Stimulated activated CD4-positive, alpha-beta T cell treated with anti-CD3 and anti-CD28 coated beads, TNF-alpha, amount 100 ng/mL, for 1 hour (primary cell): ENCODE data around the gene HES4.
"Not testable (repeated sequence)": the region's sequence is repeated elsewhere in the genome, so short reads cannot be mapped to it uniquely, and the experiment has no call there.

ENCODE experiments used
- DNase-seq, 3 donors: peaks; one replicate each; pipeline ENCODE4 v3.0.0-alpha.2; 2020; ENCODE audit warnings: low read depth in 3 of 3, low spot score in 1 of 3

The HES4 gene

GRCh38 chr1:980602-981395 lies 19.1 kb downstream of the HES4 start:
- no peak for DNase-seq

- no peak for DNase-seq
These were observed 19.7 kb downstream of the HES4 start for GRCh38 chr1:980137-980571.

DNA sequence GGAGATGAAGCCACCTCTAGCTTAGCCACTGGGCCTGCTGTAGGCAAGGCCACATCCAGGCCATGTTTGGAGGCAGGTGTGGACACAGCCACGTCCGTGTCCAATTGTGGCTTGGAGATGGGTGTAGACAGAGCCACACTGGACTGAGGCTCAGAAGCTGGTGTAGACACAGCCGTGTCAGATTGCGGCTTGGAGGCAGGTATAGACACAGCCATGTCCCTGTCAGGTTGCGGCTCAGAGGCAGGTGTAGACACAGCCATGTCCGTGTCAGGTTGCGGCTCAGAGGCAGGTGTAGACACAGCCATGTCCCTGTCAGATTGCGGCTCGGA lies 20.2 kb downstream of the HES4 start:
- DNase-seq, result no peak

DNA sequence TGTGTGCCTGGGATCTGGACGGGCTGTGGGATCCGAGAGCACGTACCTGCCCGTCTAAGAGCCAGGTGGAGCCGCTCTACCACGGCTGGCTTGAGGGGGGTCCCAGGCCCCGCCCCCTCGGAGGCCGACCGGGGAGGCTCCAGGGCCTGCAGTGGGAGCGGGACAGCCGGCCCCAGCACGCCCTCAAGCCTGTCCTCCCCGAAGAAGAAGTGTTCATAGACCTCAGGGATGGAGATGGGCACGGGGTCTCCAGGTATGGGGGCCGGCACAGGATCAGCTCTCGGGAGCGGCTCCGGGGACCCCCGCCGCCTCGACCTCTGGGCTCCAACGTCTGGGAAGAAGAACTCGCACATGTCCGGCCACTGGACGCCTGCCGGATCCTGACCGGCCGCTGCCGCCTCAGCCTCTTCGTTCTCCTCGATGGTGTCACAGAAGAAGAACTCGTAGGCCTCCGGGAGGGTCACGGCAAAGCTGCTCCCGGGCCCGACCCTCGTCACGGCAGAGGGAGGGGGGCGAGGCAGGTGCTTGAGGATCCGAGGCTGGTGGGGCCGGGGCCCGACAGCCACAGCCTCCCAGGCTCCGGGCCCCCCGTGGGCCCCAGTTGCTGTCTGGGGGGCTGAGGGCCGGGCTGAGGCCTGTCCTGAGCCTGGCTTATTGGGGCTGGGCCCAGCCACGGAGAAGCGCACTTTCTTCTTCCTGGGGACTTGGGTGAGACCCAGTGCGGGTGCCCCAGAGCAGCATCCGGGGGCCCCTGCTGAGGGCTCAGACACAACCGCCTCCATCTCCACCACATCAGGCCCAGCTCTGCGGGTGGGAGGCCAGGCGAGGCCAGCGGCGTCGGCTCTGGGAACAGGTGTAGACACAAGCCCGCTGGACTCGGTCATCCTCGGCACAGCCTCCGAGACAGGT lies 20.8 kb downstream of the HES4 start:
- DNase-seq, result no peak

DNA sequence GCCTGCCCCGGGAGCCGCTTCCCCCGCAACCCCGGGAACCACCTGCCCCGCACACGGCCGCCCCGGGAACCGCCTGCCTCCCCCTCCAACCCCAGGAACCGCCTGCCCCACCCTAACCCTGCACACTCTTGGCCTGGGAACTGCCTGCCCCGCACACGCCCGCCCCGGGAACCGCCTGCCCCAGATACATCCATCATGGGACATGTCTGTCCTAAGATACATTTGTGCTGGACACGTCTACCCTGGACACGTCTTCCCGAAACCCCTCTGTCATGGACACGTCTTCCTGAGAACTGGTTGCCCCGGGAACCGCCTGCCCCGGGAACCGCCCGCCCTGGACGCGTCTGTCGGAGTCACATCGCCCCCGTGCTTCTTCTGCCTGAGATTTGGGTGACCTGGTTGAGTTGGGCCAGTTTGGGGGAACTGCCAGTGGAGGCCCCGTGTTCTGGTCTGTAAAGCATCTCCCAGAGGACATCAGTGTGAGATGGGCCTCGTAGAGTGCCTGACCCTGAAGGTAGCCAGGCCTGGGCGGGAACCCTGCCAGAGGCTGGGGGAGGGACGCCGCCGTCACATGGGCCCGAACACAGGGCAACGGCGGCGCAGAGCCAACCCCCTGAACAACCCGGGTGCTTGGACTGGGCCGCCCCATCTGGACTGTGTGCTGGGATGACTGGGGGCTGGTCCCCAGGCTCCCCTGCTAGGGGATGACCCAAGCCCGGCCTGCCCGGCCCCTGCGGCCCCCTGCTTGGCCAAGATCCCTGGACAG lies 21.6 kb downstream of the HES4 start:
- DNase-seq, result no peak

DNA sequence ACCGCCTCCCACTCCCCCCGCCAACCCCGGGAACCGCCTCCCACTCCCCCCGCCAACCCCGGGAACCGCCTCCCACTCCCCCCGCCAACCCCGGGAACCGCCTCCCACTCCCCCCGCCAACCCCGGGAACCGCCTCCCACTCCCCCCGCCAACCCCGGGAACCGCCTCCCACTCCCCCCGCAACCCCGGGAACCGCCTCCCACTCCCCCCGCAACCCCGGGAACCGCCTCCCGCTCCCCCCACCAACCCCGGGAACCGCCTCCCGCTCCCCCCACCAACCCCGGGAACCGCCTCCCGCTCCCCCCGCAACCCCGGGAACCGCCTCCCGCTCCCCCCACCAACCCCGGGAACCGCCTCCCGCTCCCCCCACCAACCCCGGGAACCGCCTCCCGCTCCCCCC lies 23.1 kb downstream of the HES4 start:
- not testable (repeated sequence) for DNase-seq

DNA sequence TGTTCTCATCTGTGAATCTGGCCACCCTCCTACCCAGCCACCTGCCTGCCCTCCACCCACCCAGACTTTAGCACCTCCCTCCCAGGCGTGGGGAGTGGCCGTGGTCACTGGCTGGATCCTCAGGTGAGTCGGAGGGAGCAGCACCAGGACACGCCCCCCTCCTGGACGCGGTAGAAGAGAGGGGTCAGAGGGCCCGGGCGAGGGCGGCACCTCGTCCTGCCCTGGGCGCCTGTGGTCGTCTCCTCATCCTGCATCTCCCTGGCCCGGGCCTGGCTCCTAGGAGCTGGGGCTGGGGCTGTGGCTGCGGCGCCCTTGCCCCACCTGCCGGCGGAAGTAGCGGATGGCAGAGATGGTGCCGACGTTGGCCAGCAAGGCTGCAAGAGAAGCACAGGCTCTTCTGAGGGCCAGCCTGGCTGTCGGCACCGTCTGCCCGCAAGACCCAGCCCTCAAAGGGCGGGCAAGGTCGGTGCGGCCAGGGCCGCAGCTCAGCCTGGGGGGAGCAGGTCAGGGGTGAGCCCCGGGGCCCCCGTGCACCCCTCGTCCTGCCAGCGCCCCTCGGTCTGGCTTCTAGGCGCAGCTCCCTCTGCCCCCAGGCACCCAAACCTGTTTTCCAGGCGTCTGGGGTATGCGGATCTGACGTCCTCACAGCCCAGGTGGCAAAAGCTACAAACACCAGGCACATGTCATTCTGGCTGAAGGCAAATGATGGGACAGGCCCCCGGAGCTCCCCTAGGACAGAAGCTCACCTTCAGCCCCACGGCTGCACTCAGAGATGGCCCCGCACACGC lies 23.8 kb downstream of the HES4 start:
- peak in 2 of 3 donors; percentile 50 to 57 for DNase-seq

DNA sequence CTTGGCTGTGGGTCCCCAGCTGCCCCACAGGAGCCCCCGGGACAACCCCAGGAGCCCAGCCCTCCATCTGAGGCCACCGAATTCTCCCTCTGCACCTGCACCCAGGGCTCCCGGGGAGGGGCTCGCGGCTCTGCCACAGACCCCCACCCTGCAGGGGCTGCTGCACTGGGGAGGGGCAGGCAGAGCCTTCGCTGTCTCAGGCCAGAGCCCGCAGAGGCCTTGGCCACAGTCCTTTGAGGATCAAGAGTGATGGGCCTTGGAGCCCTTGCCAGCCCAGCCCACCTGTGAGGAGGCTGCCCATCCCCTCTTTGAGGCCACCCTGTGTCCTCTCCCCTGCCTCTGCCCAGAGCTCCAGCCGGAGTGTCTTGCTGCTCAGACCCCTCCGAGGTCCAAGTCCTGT lies 24.5 kb downstream of the HES4 start:
- DNase-seq, result no peak

DNA sequence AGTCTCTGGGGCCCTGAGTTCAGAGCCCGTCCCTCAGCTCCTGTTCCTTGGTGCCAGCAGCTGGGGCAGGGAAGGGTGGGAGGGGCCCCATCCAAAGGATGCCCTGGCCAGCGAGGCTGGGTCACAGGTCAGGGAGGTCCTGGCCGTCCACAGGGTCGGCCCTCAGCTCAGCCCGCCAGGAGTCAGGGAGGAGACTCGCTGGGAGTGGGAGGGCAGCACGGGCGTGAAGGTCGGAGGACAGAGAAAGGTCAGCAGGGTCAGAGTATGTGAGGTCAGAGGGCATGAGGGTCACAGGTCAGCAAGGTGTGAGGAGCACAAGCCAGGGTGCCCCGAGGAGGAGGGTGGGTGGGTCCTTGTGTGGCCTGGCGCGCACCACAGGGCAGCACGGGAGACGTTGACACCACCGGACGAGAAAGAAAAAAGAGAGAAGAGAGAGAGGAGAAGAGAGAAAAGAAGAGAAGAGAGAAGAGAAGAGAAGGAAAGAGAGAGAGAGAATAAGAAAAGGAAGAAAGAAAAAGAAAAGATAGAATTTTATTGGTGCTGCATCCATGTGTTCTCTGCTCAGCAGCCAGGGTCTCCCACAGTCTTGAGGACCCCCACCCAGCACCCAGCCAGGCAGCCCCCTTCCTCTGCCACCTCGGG lies 25.1 kb downstream of the HES4 start:
- no peak for DNase-seq

DNA sequence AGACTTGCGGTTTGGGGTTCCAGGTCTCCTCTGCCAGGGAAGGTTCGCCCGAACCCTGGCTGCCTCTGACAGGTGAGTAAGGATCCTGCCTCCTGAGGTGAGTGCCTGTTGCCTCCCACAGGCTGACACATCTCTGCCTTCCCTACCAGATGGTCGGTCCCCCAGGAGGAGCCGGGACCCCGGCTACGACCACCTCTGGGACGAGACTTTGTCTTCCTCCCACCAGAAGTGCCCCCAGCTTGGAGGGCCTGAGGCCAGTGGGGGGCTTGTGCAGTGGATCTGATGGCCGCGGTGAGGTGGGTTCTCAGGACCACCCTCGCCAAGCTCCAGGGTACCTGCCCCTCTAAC lies 25.6 kb downstream of the HES4 start:
- no peak for DNase-seq

DNA sequence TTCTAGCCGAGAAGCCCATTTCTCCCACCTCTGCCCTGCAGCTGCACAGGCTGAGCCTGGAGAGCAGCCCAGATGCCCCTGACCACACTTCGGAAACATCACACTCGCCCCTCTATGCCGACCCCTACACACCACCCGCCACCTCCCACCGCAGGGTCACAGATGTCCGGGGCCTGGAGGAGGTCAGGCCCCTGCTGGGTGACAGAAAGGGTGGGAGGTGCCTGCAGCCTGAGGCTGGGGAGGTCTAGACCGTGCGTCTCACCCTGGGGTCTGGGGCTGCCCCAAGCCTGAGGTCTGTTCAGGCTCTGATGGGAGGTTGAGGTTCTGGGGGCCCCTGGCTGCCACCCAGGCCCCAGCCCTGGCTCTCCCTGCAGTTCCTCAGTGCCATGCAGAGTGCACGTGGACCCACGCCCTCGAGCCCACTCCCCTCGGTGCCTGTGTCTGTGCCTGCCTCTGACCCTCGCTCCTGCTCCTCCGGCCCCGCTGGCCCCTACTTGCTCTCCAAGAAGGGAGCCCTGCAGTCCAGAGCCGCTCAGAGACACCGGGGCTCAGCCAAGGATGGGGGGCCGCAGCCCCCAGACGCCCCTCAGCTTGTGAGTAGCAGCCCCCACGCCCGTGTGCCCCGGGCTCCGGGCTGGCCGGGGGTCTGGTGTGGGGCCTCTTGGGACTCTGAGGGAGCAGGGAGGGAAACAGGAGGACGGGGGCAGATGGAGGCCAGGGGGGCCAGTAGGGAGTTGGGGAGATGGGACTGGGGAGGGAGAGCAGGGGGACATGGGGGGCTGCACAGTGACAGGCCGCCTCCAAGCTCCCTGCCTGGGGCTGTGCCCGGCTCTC lies 26.2 kb downstream of the HES4 start:
- DNase-seq, result no peak

GRCh38 chr1:972726-973458 lies 27.0 kb downstream of the HES4 start:
- DNase-seq, result no peak

- DNase-seq, result no peak
These were observed 28.0 kb downstream of the HES4 start for GRCh38 chr1:971751-972506.

DNA sequence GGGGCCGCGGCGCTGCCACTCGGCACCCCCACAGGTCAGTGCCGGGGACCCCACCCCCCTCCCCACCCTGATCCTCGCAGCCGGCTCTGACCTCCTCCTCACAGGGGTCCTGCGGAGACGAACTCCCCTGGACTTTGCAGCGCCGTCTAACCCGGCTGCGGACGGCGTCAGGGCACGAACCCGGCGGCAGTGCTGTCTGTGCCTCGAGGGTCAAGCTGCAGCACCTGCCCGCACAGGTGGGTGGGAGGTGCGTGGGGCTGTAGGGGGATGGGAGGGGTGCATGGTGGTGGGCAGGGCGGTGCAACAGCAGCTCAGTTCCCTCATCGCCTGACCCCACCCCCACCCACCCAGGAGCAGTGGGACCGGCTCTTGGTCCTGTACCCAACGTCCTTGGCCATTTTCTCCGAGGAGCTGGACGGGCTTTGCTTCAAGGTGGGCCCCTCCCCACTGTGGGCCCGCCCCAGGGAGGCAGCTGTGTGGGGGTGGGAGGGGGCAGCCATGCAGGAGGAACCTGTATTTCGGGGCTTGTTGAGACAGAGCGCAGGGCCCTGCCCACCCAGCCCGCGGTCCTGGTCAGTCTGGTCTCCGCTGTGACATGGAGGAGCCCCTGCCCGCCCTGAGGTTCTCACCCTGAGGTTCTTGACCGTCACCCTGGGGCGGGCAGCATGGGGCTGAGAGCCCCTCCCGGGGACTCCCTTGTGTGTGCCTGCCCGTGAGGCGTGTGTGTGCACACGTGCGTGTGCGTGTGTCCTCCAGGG lies 28.7 kb downstream of the HES4 start:
- no peak for DNase-seq

DNA sequence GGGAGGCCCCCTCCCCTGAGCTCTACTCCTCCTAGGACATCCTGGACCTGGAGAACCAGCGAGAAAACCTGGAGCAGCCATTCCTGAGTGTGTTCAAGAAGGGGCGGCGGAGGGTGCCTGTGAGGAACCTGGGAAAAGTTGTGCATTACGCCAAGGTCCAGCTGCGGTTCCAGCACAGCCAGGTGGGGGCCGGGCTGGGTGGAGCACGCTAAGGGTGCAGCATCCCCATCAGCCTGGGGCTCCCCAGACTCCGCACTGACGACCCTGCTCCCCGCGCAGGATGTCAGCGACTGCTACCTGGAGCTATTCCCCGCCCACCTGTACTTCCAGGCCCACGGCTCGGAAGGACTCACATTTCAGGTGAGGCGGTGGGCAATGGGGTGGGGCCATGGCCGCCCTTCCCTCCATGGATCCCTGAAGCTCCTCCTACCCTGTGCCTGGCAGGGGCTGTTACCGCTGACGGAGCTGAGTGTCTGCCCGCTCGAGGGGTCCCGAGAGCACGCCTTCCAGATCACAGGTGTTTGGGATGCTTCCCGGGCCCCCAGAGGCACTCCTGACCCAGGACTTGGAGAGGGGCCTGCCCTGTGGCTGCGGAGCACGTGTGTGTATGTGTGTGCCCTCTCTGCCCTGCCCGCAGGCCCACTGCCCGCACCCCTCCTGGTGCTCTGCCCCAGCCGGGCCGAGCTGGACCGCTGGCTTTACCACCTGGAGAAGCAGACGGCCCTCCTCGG lies 29.5 kb downstream of the HES4 start:
- DNase-seq, result no peak

DNA sequence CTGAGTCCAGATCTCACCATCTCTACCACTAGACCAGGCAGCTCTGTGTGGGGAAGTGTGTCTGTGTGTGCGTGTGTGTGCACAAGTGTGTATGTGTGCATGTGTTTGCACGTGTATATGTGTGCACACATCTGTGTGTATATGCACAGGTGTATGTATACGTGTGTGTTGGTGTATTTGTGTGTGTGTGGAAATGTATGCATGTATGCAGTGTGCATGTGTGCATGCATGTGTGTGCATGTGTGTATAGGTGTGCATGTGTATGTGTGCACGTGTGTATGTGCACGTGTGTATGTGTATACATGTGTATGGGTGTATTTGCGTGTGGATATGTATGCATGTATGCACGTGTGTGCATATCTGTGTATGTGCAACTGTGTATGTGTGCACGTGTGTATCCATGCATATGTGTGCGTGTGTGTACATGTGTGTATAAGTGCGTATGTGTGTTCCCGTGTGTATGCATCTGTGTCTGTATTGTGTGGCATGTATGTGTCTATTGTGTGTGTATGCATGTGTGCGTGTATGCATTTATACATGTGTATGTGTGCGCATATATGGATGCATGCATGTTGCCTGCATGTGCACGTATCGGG lies 30.5 kb downstream of the HES4 start:
- DNase-seq, result no peak
